Erythroblast (primary cell): ENCODE data around the gene CLDN4.

Experiments used
- GATA1 ChIP-seq: IDR thresholded peaks from 2 replicates; pipeline ENCODE4 v1.6.1; 2011; ENCODE audit warnings: low read depth, mild to moderate bottlenecking, control low read depth, low read length, moderate library complexity
- POLR2A ChIP-seq: IDR thresholded peaks from 2 replicates; pipeline ENCODE4 v1.6.1; 2011; ENCODE audit warnings: mild to moderate bottlenecking, low read length

GRCh38 chr7:73829505-73829904, 1.3 kb upstream of the CLDN4 start:
- TF ChIP-seq POLR2A (no peak), GATA1 (no peak)
